K562 (cell line): ENCODE measurements around the gene NCOA4. TPM values are rescaled to one million over a fixed set of nuclear protein-coding genes. Genes with fewer than 3 reads are reported as not detected.

Experiments used
- ARID1B ChIP-seq: fragments of 450-650 bp; IDR thresholded peaks from 2 replicates; pipeline ENCODE4 v1.6.1; 2016; ENCODE audit warnings: antibody characterized with exemption, mild to moderate bottlenecking, inconsistent platforms
- ATF4 ChIP-seq: fragments of 450-650 bp; formaldehyde crosslinking; IDR thresholded peaks from 2 replicates; pipeline ENCODE4 v1.4.0; 2022; ENCODE audit warnings: mild to moderate bottlenecking, moderate library complexity
- BCLAF1 ChIP-seq, 2 experiments: fragments of 450-650 bp in 1 of 2; IDR thresholded peaks; 2 replicates each; pipeline ENCODE4 v1.6.1; 2011 to 2017; ENCODE audit warnings: low read depth in 2 of 2, antibody characterized with exemption in 1 of 2, borderline replicate concordance in 1 of 2, low read length in 1 of 2, mild to moderate bottlenecking in 1 of 2, mixed read lengths in 1 of 2; ENCODE audit not compliant: control insufficient read depth in 1 of 2
- BCOR ChIP-seq: fragments of 450-650 bp; IDR thresholded peaks from 2 replicates; pipeline ENCODE4 v1.6.1; 2016
- CHD2 ChIP-seq: IDR thresholded peaks from 2 replicates; pipeline ENCODE4 v1.6.1; 2011; ENCODE audit warnings: low read depth, low read length
- CREB1 ChIP-seq, 2 experiments: sonication (generic) in 1 of 2; formaldehyde crosslinking in 1 of 2; IDR thresholded peaks; 2 replicates each; pipeline versions ENCODE4 v1.6.1 to v1.8.0; 2012 to 2022; ENCODE audit warnings: inconsistent platforms in 1 of 2, mild to moderate bottlenecking in 1 of 2, missing genetic modification reagents in 1 of 2, moderate library complexity in 1 of 2
- DIDO1 ChIP-seq: fragments of 450-650 bp; IDR thresholded peaks from 2 replicates; pipeline ENCODE4 v1.6.1; 2016; ENCODE audit warnings: low read depth, missing biosample characterization, missing genetic modification characterization
- ETV5 ChIP-seq: sonication (generic); formaldehyde crosslinking; IDR thresholded peaks from 2 replicates; pipeline ENCODE4 v1.4.0; 2020; ENCODE audit warnings: low read depth, mild to moderate bottlenecking, missing genetic modification reagents
- FOSL1 ChIP-seq: fragments of 200-800 bp; sonication (Bioruptor generic); conservative IDR thresholded peaks from 2 replicates; pipeline ENCODE4 v1.6.1; 2016; ENCODE audit warnings: missing genetic modification characterization, missing compliant biosample characterization
- FOXM1 ChIP-seq, 2 experiments: fragments of 450-650 bp in 1 of 2; sonication (generic) in 1 of 2; formaldehyde crosslinking in 1 of 2; IDR thresholded peaks; 2 replicates each; pipeline versions ENCODE4 v1.6.1 to v1.9.0; 2017 to 2022; ENCODE audit warnings: low read depth in 2 of 2, mild to moderate bottlenecking in 2 of 2, missing genetic modification reagents in 1 of 2, moderate library complexity in 1 of 2
- NFYB ChIP-seq: IDR thresholded peaks from 2 replicates; pipeline ENCODE4 v1.6.1; 2011; ENCODE audit warnings: mild to moderate bottlenecking, moderate library complexity; ENCODE audit not compliant: insufficient read length; ENCODE audit errors: extremely low read depth
- OTX1 ChIP-seq: fragments of 450-650 bp; formaldehyde crosslinking; IDR thresholded peaks from 2 replicates; pipeline ENCODE4 v1.4.0; 2022; ENCODE audit warnings: mild to moderate bottlenecking
- THAP12 ChIP-seq: fragments of 250-450 bp; sonication (Bioruptor Pico); IDR thresholded peaks from 2 replicates; pipeline ENCODE4 v1.9.0; 2021; ENCODE audit warnings: mild to moderate bottlenecking, inconsistent platforms
- ZNF217 ChIP-seq: sonication (generic); formaldehyde crosslinking; IDR thresholded peaks from 2 replicates; pipeline ENCODE4 v1.8.0; 2022; ENCODE audit warnings: mild to moderate bottlenecking, missing genetic modification reagents
- ZNF512 ChIP-seq: IDR thresholded peaks from 2 replicates; pipeline ENCODE4 v1.6.1; 2016; ENCODE audit warnings: missing genetic modification characterization, missing compliant biosample characterization
- ZNF740 ChIP-seq, 3 experiments: fragments of 200-800 bp in 1 of 3; sonication (Bioruptor generic) in 1 of 3; sonication (generic) in 1 of 3; formaldehyde crosslinking in 1 of 3; IDR thresholded peaks; 2 replicates each; pipeline versions ENCODE4 v1.6.1 to v1.8.0; 2016 to 2022; ENCODE audit warnings: mild to moderate bottlenecking in 2 of 3, missing compliant biosample characterization in 2 of 3, missing genetic modification characterization in 2 of 3, missing genetic modification reagents in 1 of 3
- polyA plus RNA-seq, 8 experiments: library from polyadenylated mRNA; depleted of rRNA in 4 of 8; stranded (reverse) in 5 of 8; unstranded in 3 of 8; fragments of >200 nt; fragmentation: Nextera tagmentation in 2 of 8; fragmentation: Illumina TruSeq in 1 of 8; extraction: Ambion mirVana in 2 of 8; extraction: Trizol in 1 of 8; gene quantifications; 2 replicates each; pipeline versions ENCODE4 v1.2.1 to v1.2.3, GENCODE V29; 2011 to 2014; ENCODE audit warnings: inconsistent platforms in 1 of 8, missing spikeins in 1 of 8
- total RNA-seq, 7 experiments: library from RNA; depleted of rRNA in 6 of 7; stranded (reverse); fragments of >200 nt in 6 of 7; fragmentation: Illumina TruSeq in 2 of 7; extraction: Trizol in 2 of 7; gene quantifications; 2 replicates each; pipeline versions ENCODE4 v1.2.1 to v1.2.3, GENCODE V29; 2011 to 2021; ENCODE audit warnings: low replicate concordance in 1 of 7

NCOA4 gene
- total and polyA plus RNA-seq, 9 of the 15 experiments (the other 6 are each of a cell fraction or from before 2014, with no cell fraction given), result 89.8 to 283 (median 181) TPM

GRCh38 chr10:46030091-46030937 lies at the start of gene NCOA4 (continued):
- TF ChIP-seq NFYB (no peak), BCOR (no peak), BCLAF1 (IDR thresholded peaks at IDR 0.05; ENCODE audit: borderline replicate concordance in 1 of 2, control insufficient read depth in 1 of 2, low read depth in 2 of 2, low read length in 1 of 2) (no peak), FOXM1 (IDR thresholded peaks at IDR 0.05; ENCODE audit: low read depth) (no peak), FOXM1 (CRISPR knock-in tag; IDR thresholded peaks at IDR 0.05; ENCODE audit: low read depth) (no peak), ZNF740 (CRISPR knock-in tag; IDR thresholded peaks at IDR 0.05) (no peak), ZNF740 (tag; IDR thresholded peaks at IDR 0.05) (no peak), FOSL1 (tag) (0 out of 2 replicates have a peak, but pooled peaks have one; percentile 27), CREB1 (IDR thresholded peaks at IDR 0.05) (no peak), CREB1 (CRISPR knock-in tag; IDR thresholded peaks at IDR 0.05) (no peak), OTX1 (CRISPR knock-in tag) (0 out of 2 replicates have a peak, but pooled peaks have one; percentile 22), ATF4 (CRISPR knock-in tag) (peak; percentile 23; the same call in 1 of the 2 replicates), ZNF217 (CRISPR knock-in tag) (no peak; the same call in 1 of the 2 replicates), ARID1B (peak; percentile 8; the same call in 1 of the 2 replicates), THAP12 (peak; percentile 90), DIDO1 (peak; percentile 65; the same call in 1 of the 2 replicates), ZNF512 (tag) (no peak), CHD2 (peak; percentile 99), ETV5 (peak; percentile 92)
